Activated T-helper 1 cell treated with anti-CD3 and anti-CD28 coated beads, Interleukin-2, amount 50 U/mL, for 16 hours (primary cell): ENCODE measurements around the gene IFI6.

Experiments
- DNase-seq, 2 donors: peaks; one replicate each; pipeline ENCODE4 v3.0.0-alpha.2; 2020; ENCODE audit warnings: low read depth in 1 of 2, low spot score in 1 of 2

IFI6 gene

DNA sequence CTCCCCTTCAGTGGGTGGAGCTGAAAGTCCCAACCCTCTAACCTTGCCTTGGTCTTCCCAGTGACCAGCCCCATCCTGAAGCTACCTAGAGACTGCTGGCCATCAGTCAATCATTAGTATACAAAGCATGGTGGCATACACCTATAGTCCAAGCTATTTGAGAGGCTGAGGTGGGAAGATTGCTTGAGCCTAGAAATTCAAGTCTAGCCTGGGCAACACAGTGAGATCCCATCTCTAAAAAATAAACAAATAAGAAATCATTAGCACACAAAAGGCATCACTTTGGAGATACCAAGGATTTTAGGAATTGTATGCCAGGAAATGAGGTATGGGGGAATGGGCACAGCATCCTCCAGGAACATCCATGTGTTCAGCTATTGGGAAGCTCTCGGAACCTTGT, 4.4 kb upstream of the IFI6 start:
- no peak for DNase-seq

DNA sequence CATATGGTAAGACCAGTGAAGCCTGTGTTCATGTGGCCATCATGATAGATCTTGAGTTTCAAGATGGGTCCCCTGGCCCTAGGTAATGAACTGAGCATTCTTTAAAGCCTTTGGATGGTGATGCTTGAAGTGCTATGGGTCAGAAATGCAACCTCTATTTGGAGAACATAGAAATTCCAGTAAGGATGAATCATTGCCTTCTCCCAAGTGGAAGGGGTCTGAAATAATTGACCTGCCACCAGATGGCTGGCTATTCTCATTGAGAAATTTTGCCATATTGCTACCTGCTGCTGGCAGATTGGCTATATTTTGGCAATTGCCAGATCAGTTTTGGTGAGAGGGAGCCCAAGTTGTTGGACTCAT, 739 bp upstream of the IFI6 start:
- no peak for DNase-seq

DNA sequence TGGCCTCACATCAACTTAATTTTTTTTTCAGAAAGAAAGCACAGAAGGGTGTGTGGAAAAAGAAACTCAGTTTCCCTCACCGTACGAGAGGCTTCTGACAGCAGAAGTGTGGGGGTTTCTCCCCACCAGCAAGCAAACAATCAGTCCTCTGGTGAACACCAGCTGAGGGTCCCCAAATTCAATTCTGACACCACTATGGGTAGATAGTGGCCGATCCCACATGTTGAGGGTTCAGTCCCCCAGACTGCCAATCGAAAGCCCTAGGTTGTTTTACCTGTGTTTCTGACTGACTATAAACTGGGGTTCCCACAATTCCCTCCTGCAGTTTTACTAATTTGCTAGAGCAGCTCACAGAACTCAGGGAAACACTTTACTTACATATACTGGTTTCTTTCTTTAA, 2.1 kb downstream of the IFI6 start:
- no peak for DNase-seq

DNA sequence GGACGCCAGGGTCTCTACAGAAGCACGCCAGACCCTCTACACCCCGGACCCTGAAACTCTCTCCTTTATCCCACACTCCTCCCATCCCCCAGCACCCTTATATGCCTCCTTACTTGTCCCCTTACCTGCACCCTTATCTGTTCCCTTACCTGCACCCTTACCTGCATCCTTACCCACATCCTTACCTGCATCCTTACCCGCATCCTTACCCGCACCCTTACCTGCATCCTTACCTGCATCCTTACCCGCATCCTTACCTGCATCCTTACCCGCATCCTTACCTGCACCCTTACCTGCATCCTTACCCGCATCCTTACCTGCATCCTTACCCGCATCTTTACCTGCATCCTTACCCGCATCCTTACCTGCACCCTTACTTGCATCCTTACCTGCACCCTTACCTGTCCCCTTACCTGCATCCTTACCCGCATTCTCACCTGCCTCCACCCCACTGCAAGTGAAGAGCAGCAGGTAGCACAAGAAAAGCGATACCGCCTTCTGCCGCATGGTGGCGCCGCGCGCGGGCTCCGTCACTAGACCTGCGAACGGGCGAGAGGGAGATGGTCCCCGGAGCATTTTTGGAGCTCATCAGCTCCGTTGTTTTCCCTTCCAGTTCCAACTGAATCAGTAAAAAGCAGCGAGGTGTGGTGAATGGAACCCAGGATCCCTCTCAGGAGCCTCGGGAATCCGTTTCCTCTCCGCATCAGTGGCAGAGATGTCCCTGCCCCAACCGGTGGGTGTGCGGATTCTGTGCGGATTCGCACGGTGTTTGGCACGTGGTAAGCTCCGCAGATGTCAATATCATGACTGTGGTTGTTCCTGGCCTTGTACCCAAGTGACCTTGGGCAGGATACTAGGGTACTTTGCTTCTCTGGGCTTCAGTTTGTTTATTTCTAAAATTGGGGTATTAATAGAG, 2.9 kb downstream of the IFI6 start:
- DNase-seq: peak; percentile 74 to 91

DNA sequence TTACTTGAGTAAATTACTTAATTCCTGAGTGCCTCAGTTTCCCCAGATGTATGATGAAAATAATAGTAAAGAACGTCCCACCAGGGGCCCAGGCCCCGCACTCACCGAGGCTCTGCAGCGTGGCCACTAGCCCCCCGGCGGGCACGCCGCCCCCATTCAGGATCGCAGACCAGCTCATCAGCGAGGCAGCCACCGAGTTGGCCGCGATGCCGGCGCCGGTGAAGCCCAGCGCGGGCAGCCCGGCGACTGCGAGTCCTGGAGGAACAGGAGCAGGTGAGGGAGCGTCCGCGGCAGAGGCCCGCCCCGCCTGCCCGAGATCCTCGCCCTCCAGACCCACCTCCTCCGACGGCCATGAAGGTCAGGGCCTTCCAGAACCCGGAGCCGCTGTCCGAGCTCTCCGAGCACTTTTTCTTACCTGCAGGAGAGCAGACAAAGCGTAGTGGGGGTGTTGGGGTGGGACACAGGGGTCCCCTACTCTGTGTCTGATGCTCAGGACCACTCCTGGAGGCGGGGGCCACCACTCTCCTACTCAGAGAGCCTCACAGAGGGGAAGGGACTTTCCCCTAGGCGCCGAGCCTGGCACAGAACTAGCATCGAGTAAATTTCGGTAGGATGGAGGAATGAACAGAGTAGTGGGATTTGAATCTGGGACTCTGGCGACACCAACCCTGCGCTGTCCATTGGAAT, 3.7 kb downstream of the IFI6 start:
- no peak for DNase-seq

DNA sequence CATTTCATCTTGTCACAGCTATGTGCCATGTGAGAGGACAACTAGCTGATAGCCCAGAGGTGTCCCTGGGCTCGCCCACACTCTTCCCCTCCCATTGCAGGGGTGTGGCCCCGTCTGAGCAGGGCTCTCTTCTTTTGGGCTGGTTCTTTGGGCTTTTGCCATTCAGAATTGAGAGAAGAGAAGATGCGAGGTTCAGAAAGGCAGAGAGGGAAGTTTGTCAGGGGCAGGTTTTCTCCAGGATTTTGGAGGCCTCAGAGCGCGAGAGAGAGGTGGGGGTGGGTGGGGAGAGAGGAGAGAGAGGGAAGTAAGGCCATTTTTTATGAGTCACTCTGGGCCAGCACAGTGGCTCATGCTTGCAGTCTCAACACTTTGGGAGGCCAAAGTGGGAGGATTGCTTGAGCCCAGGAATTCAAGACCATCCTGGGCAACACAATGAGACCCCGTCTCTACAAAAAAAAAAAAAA, 5.2 kb downstream of the IFI6 start:
- DNase-seq: no peak

DNA sequence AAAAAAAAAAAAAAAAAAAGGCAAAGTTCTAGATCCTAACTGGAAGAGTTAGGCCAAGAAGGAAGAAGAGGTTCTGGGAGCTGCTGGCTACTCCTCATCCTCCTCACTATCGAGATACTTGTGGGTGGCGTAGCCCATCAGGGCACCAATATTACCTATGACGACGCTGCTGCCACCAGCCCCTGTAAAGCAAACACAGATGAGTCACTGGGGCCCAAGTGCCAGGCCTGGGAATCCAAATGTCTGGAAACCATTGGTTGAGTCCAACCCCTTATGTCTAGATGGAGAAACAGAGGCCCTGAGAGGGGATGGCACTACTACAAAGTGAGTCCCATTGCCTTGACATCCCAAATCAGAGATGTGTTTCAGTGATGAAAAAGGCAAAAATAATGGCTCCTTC, 5.7 kb downstream of the IFI6 start:
- DNase-seq: no peak

DNA sequence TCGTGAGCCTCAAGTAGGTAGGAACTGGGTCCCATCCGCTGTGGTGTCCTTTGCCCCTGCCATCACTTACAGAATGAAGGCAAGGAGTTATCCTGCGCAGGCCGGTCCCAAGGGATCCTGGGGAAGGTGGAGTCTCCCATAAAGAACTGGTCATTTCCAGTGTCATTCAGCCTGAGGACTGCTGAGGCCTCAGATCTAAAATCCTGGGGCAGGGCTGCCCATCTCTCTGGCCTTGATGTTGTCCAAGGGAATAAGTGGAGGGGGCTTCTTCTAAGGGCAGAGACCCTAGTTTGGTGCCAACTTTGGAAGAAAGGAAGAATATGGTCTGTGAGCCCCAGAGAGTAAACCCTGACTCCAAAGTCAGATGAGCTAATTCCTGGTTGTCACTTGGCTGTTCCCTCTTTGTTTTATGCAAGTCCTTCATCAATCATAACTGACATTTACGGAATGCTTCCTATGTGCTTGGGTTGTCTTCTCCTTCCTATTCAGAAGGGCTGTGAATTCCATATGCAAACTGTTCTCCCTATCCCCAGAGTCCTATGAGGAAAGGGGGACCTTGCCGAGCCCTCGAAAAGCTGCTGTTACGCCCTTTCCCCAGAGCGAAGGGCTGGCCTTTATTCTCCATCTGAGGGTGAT, 6.9 kb downstream of the IFI6 start:
- no peak for DNase-seq

DNA sequence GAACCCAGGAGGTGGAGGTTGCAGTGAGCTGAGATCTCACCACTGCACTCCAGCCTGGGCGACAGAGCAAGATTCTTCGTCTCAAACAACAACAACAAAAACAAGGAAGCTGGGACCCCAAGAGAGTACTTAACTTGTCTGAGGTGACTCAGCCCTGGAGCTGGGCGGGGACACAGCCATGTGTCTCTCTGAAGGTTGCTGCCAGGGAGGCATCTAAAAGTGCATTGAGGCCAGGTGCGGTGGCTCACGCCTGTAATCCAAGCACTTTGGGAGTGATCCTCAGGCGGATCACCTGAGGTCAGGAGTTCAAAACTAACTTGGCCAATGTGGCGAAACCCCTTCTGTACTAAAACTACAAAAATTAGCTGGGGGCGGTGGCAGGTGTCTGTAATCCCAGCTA, 7.7 kb downstream of the IFI6 start:
- no peak for DNase-seq

DNA sequence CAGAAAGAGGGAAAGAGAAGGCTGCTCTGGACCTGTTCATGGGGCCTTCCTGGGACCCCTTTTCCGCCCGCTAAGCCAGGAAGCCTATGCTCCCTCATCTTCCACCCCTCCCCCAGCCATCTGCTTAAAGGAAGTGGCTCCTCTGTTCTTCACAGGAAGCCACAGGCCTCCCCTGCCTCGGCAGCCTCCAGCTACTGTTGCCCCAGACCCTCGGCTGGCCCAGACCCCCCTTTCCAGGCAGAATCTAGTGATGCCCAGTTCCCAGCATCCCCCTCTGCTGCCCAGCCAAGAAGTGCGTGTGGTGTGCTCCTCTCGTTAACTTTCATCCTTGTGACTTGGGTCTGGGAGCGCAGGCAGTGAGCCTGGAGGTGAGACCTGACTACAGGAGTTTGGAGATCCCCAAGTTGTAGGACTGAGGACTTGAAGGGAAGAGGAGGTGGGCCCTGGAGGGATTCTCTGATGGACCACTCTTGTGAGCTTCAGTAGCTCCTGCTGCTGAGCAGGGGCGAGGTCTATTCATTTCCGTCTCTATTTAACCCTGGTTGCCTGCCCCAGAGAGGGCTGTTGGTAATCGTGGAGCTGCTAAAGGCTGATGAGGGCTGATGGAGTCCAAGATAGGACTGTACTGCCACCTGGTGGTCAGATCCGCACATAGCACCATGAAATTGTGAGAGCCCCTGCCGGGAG, 9.1 kb downstream of the IFI6 start:
- peak; percentile 83 to 89 for DNase-seq

DNA sequence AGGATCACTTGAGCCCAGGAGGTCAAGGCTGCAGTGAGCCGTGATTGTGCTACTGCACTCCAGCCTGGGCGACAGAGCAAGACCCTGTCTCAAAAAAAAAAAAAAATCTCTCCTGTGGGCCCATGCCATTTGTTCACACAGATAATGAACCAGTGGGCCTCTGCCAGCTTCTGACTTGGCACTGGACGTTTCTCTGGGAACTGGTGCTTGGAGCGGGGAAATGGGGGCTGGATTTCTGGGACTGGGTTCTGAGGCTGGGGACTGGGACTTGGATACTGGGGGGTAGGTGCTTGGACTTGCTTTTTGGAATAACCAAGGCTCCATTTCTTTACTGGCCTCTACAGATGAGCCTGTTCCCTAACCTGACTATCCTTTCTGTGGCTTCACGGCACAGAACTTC, 9.7 kb downstream of the IFI6 start:
- DNase-seq: no peak

DNA sequence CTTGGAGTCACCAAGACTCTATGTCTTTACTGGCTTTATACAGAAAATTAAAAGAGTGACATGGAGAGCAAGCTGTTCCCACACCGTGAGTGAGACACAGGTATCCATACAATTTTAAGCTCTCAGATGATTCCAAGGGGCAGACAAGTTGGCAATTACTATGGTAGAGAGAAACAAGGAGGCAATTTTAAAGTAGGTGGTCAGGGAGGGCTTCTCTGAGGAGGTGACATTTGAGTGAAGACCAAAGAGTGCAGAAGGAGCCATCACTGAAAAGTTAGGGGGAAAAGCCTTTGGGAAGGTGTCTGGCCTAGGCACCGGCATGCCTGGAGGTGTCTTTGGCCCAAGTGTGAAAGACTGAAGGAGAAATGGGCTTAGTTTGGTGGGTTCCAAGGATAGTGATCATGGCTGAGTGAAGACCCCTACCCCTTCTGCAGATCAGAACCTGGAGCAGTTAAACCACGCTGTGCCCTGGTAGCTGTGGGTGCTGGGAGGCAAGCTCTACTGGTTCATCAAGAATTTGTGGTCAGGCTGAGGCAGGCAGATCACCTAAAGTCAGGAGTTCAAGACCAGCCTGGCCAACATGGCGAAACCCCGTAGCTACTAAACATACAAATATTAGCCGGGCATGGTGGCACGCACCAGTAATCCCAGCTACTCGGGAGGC, 10.4 kb downstream of the IFI6 start:
- DNase-seq: no peak

DNA sequence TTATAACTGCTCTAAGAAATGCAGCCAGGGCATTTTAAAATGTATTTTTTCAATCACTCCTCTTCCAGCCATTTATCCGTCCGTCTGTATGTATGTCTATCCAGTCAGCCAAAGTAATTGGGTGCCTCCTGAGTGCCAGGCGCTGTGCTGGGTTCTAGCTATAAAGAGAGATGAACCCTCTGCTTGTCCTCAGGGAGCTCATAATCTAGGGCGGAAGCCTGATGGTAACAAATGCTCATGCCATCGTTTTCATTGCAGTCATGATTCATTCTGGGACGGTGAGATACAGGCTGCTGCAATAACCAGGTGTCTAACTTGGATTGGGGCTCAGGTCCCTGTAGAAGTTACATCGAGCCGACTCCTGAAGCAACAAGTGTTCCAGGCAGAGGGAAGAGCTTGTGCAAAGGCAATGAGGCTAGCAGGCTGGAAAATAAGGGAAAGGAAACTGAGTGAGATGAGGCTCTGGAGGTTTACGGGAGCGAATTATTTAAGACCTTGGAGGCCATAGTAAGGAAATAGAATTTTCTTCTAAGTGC, 11.6 kb downstream of the IFI6 start:
- DNase-seq: no peak

DNA sequence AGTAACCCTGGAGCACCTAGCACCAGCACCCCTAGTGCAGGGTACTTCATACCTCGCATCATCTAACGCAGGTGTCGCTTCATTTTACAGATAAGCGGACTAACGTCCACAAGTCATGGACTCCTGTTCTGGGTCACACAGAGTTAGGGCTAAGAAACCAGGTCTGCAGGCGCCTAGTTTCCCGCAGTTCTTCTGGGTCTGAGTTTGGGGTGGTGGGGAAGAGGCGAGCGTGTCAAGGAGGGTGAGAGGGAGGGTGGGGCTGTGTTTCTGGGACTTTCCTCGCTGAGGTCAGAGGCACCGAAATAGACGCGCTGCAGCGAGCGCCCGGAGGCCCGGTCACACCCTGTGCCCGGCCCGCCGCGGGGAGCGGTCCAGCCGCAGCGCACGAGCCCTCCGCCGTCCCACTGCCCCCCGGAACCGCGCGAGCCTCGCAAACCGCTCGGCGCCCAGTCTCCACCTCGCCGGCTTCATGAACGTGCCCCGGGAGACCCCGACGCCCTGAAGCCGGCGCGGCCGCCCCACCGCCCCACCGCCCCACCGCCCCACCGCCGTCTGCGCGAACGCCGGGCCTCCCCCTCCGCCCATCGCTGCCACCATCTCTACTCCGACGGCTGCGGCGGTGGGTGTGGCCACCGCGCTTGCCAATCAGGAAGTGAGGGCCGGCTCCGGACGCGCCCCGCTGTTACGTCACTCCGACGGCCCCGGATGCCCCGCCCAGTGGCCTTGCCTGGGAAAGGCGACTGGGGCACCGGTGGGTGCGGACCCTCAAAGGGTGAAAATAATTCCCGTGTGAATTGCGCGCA, 12.3 kb downstream of the IFI6 start:
- peak; percentile 67 to 81 for DNase-seq

DNA sequence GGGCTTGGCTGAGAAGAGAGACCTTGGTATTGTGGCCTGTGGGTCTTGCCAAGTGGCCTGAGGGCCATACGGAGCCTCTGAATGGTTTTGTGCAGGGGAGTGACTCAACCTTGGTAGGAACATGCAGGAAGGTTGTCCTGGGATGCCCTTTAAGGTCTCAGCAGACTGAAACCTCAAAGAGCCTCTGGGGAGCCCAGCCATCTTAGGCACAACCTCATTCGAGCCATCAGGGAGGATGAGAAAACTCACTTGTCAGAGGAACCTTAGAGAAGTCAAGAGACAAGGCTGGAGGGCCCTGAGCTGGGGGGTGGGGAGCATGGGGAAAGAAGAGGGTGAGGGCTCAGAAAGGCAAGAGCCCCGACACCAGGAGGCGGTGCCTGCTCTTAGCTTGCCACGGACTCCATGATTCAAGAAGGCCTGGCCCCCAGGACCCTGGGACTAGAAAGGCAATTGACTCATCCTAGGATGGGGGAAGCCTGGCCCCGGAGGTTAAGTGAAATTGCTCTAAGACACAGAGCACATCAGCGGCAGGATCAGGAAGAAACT, 13.0 kb downstream of the IFI6 start:
- no peak for DNase-seq

DNA sequence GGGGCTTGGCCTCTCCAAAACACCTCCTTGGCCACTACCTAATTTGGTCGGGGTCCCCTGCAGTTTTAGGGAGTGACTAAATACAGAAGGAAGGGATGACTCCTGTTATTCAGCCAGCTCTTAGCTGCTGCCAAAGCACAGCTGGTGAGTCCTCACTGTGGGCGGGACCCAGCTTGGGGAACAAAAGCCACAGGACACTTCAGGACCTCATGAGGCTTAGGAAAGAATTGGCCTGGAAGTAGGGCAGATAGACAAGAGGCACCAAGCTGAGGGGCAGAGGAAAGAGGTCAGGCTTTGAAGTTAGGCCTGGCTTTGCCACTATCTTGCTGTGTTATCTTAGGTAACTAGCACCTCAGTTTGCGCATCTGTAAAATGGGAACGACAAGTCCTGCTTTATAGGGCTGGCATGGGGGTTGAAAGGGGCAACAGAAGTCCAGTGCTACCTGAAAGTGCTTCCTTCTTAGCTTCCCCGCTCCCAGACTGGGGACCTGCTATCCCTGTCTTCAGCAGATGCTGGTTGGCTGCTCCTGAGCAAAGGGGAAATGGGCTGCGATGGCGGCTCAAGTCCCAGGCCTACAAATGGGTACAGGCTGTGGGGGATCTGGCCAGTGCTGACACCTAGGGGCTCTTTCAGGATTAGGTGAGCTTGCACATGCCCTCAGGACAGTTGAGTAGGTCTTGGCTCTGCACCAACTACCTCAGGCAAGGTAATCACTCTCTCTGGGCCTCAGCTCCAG, 15.7 kb downstream of the IFI6 start:
- DNase-seq: no peak

DNA sequence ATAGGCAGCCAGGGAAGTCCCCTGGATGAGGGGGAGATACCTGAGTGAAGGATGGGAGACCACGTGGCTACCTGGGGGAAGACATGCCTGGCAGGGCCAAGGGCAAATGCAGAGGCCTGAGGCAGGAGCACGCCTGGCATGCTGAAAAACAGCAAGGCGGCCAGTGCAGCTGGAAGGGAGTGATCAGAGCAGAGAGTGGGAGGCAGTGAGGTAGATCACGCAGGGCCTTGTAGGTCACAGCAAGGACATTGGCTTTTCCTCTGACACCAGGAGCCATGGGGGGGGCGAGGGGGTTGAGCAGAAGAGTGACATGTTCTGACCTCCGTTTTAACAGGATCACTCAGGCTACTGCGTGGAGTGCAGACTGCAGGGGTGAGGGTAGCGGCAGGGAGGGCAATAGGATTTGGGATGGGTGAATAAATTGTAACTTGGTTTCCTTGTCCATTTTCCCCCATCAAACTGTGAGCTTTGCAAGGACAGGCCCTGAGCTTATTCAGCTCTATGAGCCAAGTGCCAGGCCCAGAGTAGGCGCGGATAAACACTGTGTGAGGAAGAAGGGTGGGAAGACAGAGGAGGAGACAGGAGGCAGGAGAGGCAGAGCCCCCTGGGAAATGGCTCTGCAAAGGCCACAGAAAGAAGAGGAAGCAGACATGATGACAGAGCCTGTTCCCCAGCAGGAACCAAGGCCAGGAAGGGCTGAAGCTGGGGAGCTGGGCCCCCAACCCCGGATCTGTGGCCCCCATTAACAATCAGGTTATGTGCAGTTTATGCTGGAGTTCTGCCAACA, 16.6 kb downstream of the IFI6 start:
- no peak for DNase-seq
